Measurements from ENCODE around the gene ARL8A.

ARL8A gene

DNA sequence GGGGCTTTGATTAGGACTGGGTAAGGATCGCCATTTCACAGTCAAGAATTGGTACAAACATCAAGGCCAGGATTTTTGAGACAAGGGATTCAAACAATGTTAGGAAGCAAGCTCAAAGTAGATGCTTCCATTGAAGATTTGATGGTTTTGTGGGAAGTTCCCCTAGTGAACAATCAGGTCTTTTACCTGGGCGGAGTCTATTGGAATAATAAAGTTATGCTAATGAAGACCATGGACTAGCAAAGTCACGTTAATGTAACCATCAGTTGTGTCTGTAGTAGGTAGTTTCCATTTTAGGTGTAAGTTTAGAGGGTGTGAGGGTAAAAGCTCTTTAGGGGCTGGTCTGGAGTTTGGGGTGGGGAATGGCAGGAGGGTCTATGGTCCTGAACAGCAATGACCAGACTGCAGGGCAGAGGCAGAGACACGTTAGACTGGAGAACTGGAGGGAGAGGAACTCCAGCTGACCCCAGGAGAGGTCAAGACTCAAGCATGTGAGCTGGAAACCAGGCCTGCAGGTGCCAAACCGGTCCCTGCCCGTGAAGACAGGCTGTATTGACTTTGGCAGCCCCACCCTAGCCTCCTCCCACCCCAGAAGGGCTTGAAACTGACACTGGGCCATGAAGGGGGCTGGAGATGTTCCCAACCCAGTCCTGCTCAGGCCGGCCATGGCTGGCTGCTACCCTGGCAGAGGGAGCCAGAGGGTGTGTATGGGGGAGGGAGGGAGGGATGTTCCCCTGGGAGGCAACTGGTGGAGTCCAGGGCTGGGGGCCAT, 57.8 kb downstream of the ARL8A start:
- H3K4me3 Mint-ChIP-seq, result no peak overlapping the region
- DNase-seq, result no peak
- no peak for TF ChIP-seq CTCF (IDR thresholded peaks at IDR 0.05)
- peaks cover 49% of the 10 kb centered on the region for H3K4me1 Mint-ChIP-seq
- no peaks in the 10 kb centered on the region for H3K9me3 Mint-ChIP-seq
- peaks cover 9% of the 10 kb centered on the region for H3K27me3 Mint-ChIP-seq (ENCODE audit: low read depth, poor library complexity)
- no peaks in the 10 kb centered on the region for H3K36me3 Mint-ChIP-seq (ENCODE audit: low read depth)
- peak overlapping the region; percentile 81 for H3K27ac Mint-ChIP-seq

- no peak for DNase-seq
- peaks cover 48% of the 10 kb centered on the region for H3K4me1 Mint-ChIP-seq
- no peaks in the 10 kb centered on the region for H3K36me3 Mint-ChIP-seq (ENCODE audit: low read depth)
- no peak for TF ChIP-seq CTCF (IDR thresholded peaks at IDR 0.05)
- no peaks in the 10 kb centered on the region for H3K9me3 Mint-ChIP-seq
- peak overlapping the region; percentile 98 for H3K27ac Mint-ChIP-seq
- H3K27me3 Mint-ChIP-seq (ENCODE audit: low read depth, poor library complexity), result peaks cover 5% of the 10 kb centered on the region
- H3K4me3 Mint-ChIP-seq, result peak overlapping the region; percentile 11
Measured at GRCh38 chr1:202085682-202086373, 58.7 kb downstream of the ARL8A start.

DNA sequence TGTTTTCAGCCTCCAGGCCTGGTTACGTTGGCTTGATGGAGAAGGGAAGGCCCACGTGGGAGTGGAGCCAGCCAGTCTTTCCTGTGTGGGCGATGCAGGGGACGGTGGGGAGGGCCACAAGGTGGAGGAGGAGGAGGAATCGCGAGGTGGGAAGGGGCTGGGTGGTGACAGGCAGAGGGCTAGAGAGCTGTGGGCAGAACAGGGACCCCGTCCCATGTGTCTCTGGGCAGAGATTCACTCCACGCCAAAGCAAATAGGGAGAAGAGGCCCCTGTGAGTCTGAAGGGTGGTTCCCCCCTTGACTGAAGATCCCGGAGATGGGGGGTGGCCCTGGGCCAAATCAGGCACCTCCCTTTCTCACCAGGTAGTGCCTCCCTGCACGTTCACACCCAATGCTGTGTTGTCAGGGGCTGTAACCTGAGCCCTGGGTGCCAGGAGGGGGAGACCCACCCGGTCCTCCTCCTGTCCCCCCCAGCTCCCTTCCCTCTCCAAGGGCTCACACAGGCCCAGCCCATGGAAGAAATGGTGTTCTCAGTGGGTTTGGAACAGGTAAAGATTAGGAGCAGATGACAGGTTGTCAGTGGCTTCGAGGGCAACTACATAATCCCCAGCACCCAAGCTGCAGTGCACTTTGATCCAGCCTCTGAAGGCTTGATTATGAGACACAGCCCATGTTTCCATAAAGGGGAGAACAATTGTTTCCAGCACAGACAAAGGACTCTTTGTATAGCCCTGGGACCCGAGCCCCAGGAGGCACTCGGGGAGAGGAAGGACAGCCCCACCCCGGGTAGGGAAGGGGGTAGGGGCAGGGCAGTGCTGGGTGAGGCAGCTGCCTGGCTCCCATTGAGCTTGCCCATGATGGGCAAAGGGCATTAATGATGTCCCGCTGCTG, 59.5 kb downstream of the ARL8A start:
- no peaks in the 10 kb centered on the region for H3K9me3 Mint-ChIP-seq
- H3K4me3 Mint-ChIP-seq, result peak overlapping the region; percentile 44
- H3K4me1 Mint-ChIP-seq, result peaks cover 51% of the 10 kb centered on the region
- peak overlapping the region; percentile 98 for H3K27ac Mint-ChIP-seq
- H3K36me3 Mint-ChIP-seq (ENCODE audit: low read depth), result no peaks in the 10 kb centered on the region
- no peak for DNase-seq
- peaks cover 5% of the 10 kb centered on the region for H3K27me3 Mint-ChIP-seq (ENCODE audit: low read depth, poor library complexity)
- no peak for TF ChIP-seq CTCF (IDR thresholded peaks at IDR 0.05)

Measured in nephron progenitor cell (in vitro differentiated cells).